ENCODE data around the gene RBM47.

GRCh38 chr4:40521957-40522356, 107.7 kb downstream of the RBM47 start:
- TF ChIP-seq CTCF (conservative IDR thresholded peaks at IDR 0.05; ENCODE audit: low read depth in 2 of 2) (no peak), EZH2phosphoT487 (IDR thresholded peaks at IDR 0.05; ENCODE audit: unreplicated experiment) (no peak), EZH2 (IDR thresholded peaks at IDR 0.05; ENCODE audit: low read depth, unreplicated experiment) (no peak), POLR2AphosphoS5 (IDR thresholded peaks at IDR 0.05; ENCODE audit: low read depth) (no peak), JUNB (IDR thresholded peaks at IDR 0.05; ENCODE audit: unreplicated experiment) (no peak), CREB1 (CRISPR knock-in tag; IDR thresholded peaks at IDR 0.05; ENCODE audit: low read depth) (no peak), STAT1 (IDR thresholded peaks at IDR 0.05; ENCODE audit: unreplicated experiment) (no peak), ZNF331 (CRISPR knock-in tag; IDR thresholded peaks at IDR 0.05; ENCODE audit: low read depth) (no peak), ZNF114 (CRISPR knock-in tag; IDR thresholded peaks at IDR 0.05) (no peak), NANOG (IDR thresholded peaks at IDR 0.05; ENCODE audit: borderline replicate concordance) (no peak)
- TF ChIP-seq, protein P1, sequence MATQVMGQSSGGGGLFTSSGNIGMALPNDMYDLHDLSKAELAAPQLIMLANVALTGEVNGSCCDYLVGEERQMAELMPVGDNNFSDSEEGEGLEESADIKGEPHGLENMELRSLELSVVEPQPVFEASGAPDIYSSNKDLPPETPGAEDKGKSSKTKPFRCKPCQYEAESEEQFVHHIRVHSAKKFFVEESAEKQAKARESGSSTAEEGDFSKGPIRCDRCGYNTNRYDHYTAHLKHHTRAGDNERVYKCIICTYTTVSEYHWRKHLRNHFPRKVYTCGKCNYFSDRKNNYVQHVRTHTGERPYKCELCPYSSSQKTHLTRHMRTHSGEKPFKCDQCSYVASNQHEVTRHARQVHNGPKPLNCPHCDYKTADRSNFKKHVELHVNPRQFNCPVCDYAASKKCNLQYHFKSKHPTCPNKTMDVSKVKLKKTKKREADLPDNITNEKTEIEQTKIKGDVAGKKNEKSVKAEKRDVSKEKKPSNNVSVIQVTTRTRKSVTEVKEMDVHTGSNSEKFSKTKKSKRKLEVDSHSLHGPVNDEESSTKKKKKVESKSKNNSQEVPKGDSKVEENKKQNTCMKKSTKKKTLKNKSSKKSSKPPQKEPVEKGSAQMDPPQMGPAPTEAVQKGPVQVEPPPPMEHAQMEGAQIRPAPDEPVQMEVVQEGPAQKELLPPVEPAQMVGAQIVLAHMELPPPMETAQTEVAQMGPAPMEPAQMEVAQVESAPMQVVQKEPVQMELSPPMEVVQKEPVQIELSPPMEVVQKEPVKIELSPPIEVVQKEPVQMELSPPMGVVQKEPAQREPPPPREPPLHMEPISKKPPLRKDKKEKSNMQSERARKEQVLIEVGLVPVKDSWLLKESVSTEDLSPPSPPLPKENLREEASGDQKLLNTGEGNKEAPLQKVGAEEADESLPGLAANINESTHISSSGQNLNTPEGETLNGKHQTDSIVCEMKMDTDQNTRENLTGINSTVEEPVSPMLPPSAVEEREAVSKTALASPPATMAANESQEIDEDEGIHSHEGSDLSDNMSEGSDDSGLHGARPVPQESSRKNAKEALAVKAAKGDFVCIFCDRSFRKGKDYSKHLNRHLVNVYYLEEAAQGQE (IDR thresholded peaks at IDR 0.05; ENCODE audit: unreplicated experiment): no peak
- TF ChIP-seq, protein P2, sequence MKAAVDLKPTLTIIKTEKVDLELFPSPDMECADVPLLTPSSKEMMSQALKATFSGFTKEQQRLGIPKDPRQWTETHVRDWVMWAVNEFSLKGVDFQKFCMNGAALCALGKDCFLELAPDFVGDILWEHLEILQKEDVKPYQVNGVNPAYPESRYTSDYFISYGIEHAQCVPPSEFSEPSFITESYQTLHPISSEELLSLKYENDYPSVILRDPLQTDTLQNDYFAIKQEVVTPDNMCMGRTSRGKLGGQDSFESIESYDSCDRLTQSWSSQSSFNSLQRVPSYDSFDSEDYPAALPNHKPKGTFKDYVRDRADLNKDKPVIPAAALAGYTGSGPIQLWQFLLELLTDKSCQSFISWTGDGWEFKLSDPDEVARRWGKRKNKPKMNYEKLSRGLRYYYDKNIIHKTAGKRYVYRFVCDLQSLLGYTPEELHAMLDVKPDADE (IDR thresholded peaks at IDR 0.05): no peak

All from GM23338 (cell line).